ENCODE results near the gene AGPAT1. TPM values are rescaled to one million over a fixed set of nuclear protein-coding genes. Genes with fewer than 3 reads are reported as not detected.

Gene AGPAT1
- polyA plus RNA-seq, 3 donors, result 9.9 to 34.4 (median 11.3) TPM

GRCh38 chr6:32147401-32148132 lies 28.3 kb downstream of the AGPAT1 start:
- WGBS (ENCODE audit: insufficient coverage), result 100% methylated on average over 3 of the region's 4 CpGs
- Histone ChIP-seq H2AFZ (ENCODE audit: insufficient read depth, low read depth, low read length, poor library complexity, severe bottlenecking) (peak overlapping the region; percentile 76), H3K36me3 (replicated peaks in 1 of 2; ENCODE audit: control insufficient read depth in 1 of 2, insufficient read depth in 2 of 2, low read length in 2 of 2) (no peaks in the 10 kb centered on the region), H3K4me2 (replicated peaks; ENCODE audit: extremely low read depth, low read length, poor library complexity, severe bottlenecking) (peak overlapping the region; percentile 87), H3K79me2 (ENCODE audit: insufficient read depth, low read length) (no peaks in the 10 kb centered on the region), H3K27me3 (ENCODE audit: control insufficient read depth in 2 of 2, insufficient read depth in 2 of 2, low read length in 2 of 2) (peaks cover 34 to 58% of the 10 kb centered on the region in 2 donors), H3K9ac (ENCODE audit: insufficient read depth, low read length, poor library complexity, severe bottlenecking) (no peak overlapping the region), H3K27ac (ENCODE audit: low read depth in 1 of 2, low read length in 2 of 2) (no peak overlapping the region), H3K4me1 (ENCODE audit: control insufficient read depth in 1 of 2, insufficient read depth in 2 of 2, low read length in 2 of 2) (peaks cover 14 to 16% of the 10 kb centered on the region in 2 donors), H3K4me3 (replicated peaks in 1 of 3; ENCODE audit: low read depth in 2 of 3, low read length in 3 of 3) (peak overlapping the region in 1 of 3 experiments; percentile 75), H3K9me3 (replicated peaks in 1 of 2; ENCODE audit: control insufficient read depth in 1 of 2, insufficient read depth in 1 of 2, low read length in 2 of 2) (peaks cover 0 to 11% of the 10 kb centered on the region in 2 donors), H4K20me1 (ENCODE audit: insufficient read depth, low read length) (no peaks in the 10 kb centered on the region)
- Mint-ChIP-seq H3K27me3 (ENCODE audit: low read depth in 3 of 3) (peaks cover 51 to 63% (median 56%) of the 10 kb centered on the region in 3 donors), H3K27ac (peak overlapping the region in 2 of 7 donors; percentile 33 to 42), H3K4me1 (peaks cover 18% of the 10 kb centered on the region), H3K4me3 (peak overlapping the region; percentile 87 to 95), H3K9me3 (peaks cover 0 to 27% (median 11%) of the 10 kb centered on the region in 7 donors), H3K36me3 (peaks cover 0 to 13% of the 10 kb centered on the region in 2 donors)
- intact Hi-C loops (cut with micrococcal nuclease), result loop anchor here in 1 of 2 donors (1.0 kb wide), 1 partner anchor 29 kb away; the partner anchor contains the start of gene AGPAT1
- TF ChIP-seq CTCF (IDR thresholded peaks at IDR 0.05), result peak; percentile 34
- DNase-seq, result peak; percentile 21 to 42 (median 23)

DNA sequence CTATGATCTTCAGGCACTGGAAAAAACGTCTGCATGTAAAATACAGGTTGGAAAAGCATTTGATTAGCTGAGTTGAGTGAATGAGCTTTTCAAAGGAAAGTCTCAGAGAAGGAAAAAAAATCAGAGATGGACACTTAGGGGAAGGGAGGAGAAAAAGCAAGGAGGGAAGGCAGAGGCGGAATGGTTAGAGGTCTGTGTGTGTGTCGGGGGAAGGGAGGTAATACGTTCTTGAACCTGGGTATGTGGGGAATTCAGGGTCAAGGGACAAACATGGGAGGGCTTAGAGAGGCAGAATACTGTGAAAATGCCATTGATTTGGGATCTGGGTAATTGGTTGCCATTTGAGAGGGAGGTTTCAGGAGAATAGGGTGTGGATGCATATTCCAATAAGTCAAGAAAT lies 29.2 kb downstream of the AGPAT1 start:
- H3K79me2 ChIP-seq (ENCODE audit: insufficient read depth, low read length), result no peaks in the 10 kb centered on the region
- Mint-ChIP-seq H3K9me3 (peaks cover 0 to 22% (median 11%) of the 10 kb centered on the region in 7 donors), H3K4me3 (no peak overlapping the region), H3K27me3 (ENCODE audit: low read depth in 3 of 3) (peaks cover 44 to 54% (median 48%) of the 10 kb centered on the region in 3 donors), H3K4me1 (peaks cover 23% of the 10 kb centered on the region), H3K27ac (no peak overlapping the region), H3K36me3 (peaks cover 0 to 13% of the 10 kb centered on the region in 2 donors)
- no peaks in the 10 kb centered on the region for H3K36me3 ChIP-seq (replicated peaks in 1 of 2; ENCODE audit: control insufficient read depth in 1 of 2, insufficient read depth in 2 of 2, low read length in 2 of 2)
- no peak overlapping the region for H3K4me3 ChIP-seq (replicated peaks in 1 of 3; ENCODE audit: low read depth in 2 of 3, low read length in 3 of 3)
- peaks cover 14 to 16% of the 10 kb centered on the region in 2 donors for H3K4me1 ChIP-seq (ENCODE audit: control insufficient read depth in 1 of 2, insufficient read depth in 2 of 2, low read length in 2 of 2)
- no peak overlapping the region for H2AFZ ChIP-seq (ENCODE audit: insufficient read depth, low read depth, low read length, poor library complexity, severe bottlenecking)
- H3K4me2 ChIP-seq (replicated peaks; ENCODE audit: extremely low read depth, low read length, poor library complexity, severe bottlenecking), result no peak overlapping the region
- TF ChIP-seq CTCF (IDR thresholded peaks at IDR 0.05), result no peak
- 64% methylated on average over 4 of the region's 4 CpGs for WGBS (ENCODE audit: insufficient coverage)
- H3K27ac ChIP-seq (ENCODE audit: low read depth in 1 of 2, low read length in 2 of 2), result no peak overlapping the region
- H3K9ac ChIP-seq (ENCODE audit: insufficient read depth, low read length, poor library complexity, severe bottlenecking), result no peak overlapping the region
- DNase-seq, result no peak
- peaks cover 0 to 11% of the 10 kb centered on the region in 2 donors for H3K9me3 ChIP-seq (replicated peaks in 1 of 2; ENCODE audit: control insufficient read depth in 1 of 2, insufficient read depth in 1 of 2, low read length in 2 of 2)
- peaks cover 27 to 50% of the 10 kb centered on the region in 2 donors for H3K27me3 ChIP-seq (ENCODE audit: control insufficient read depth in 2 of 2, insufficient read depth in 2 of 2, low read length in 2 of 2)
- intact Hi-C loops (cut with micrococcal nuclease), result no loop called here
- H4K20me1 ChIP-seq (ENCODE audit: insufficient read depth, low read length), result no peaks in the 10 kb centered on the region
